ENCODE measurements around the gene CCDC13. TPM values are rescaled to one million over a fixed set of nuclear protein-coding genes. Genes with fewer than 3 reads are reported as not detected.

The CCDC13 gene
- total and polyA plus RNA-seq, 2 of the 13 experiments (the other 11 are each of a cell fraction or from before 2014, with no cell fraction given): 0.22 to 0.51 TPM

- no peak for TF ChIP-seq THAP7 (CRISPR knock-in tag; IDR thresholded peaks at IDR 0.05)
- TF ChIP-seq KLF11 (CRISPR knock-in tag; IDR thresholded peaks at IDR 0.05): peak; percentile 50; the same call in 1 of the 2 replicates
- no peak for TF ChIP-seq ZNF720 (CRISPR knock-in tag; IDR thresholded peaks at IDR 0.05)
- TF ChIP-seq ZNF569 (CRISPR knock-in tag; IDR thresholded peaks at IDR 0.05; ENCODE audit: borderline replicate concordance): no peak
- TF ChIP-seq BRF2 (CRISPR knock-in tag; IDR thresholded peaks at IDR 0.05): 0 out of 2 replicates have a peak, but pooled peaks have one; percentile 69
- no peak for TF ChIP-seq MAFK (conservative IDR thresholded peaks at IDR 0.05 in 1 of 2, IDR thresholded peaks at IDR 0.05 in 1 of 2; ENCODE audit: low read length in 2 of 2)
- no peak for TF ChIP-seq THAP8 (CRISPR knock-in tag; IDR thresholded peaks at IDR 0.05; ENCODE audit: borderline replicate concordance)
- TF ChIP-seq BCL6 (CRISPR knock-in tag; IDR thresholded peaks at IDR 0.05): peak; percentile 44; the same call in 1 of the 2 replicates
- peak; percentile 96 for TF ChIP-seq FOXO1 (CRISPR knock-in tag; IDR thresholded peaks at IDR 0.05)
- no peak for TF ChIP-seq ZNF646 (CRISPR knock-in tag; IDR thresholded peaks at IDR 0.05)
- peak; percentile 68; the same call in 1 of the 2 replicates for TF ChIP-seq SIX1 (CRISPR knock-in tag; IDR thresholded peaks at IDR 0.05; ENCODE audit: borderline replicate concordance)
- 0 out of 4 replicates have a peak, but pooled peaks of 1 of the 2 experiments have one; percentile 3 for TF ChIP-seq REST (IDR thresholded peaks at IDR 0.05; ENCODE audit: borderline replicate concordance in 1 of 2, low read depth in 1 of 2, low read length in 2 of 2)
- TF ChIP-seq CSRNP2 (CRISPR knock-in tag; conservative IDR thresholded peaks at IDR 0.05; ENCODE audit: low read depth): no peak
Observed at GRCh38 chr3:42732196-42732828, 40.7 kb downstream of the CCDC13 start (continued).

All from HepG2 (cell line).